ENCODE data around the gene KASH5. TPM values are rescaled to one million over a fixed set of nuclear protein-coding genes. Genes with fewer than 3 reads are reported as not detected.

The KASH5 gene
- total RNA-seq, 1 experiment from 2014 or later = not detected

- H3K27ac Mint-ChIP-seq = no peak overlapping the region
- no peak overlapping the region for H2BK5ac ChIP-seq (ENCODE audit: insufficient read length, low read length)
Observed at GRCh38 chr19:49431330-49431749, 43.3 kb downstream of the KASH5 start.

More at GRCh38 chr19:49431330-49431749, 43.3 kb downstream of the KASH5 start:
- Mint-ChIP-seq H3K4me1 (peaks cover 40 to 79% of the 10 kb centered on the region in 2 experiments), H3K36me3 (ENCODE audit: insufficient read depth in 1 of 3, low read depth in 3 of 3) (peaks cover 3 to 15% (median 6%) of the 10 kb centered on the region in 3 experiments), H3K9me3 (peaks cover 4 to 8% of the 10 kb centered on the region in 2 experiments; a peak in 4 of 5 replicates), H3K4me3 (no peak overlapping the region), H3K27me3 (ENCODE audit: low read depth) (peaks cover 76% of the 10 kb centered on the region)
- peaks cover 2% of the 10 kb centered on the region; the same call in 1 of the 2 replicates for H3K27me3 ChIP-seq (ENCODE audit: insufficient read depth, low read length)
- H4K91ac ChIP-seq (ENCODE audit: insufficient read length, low read depth, low read length) = no peak overlapping the region
- H3K56ac ChIP-seq (ENCODE audit: insufficient read length, low read depth, low read length) = no peak overlapping the region
- no peaks in the 10 kb centered on the region for H3K79me1 ChIP-seq (ENCODE audit: insufficient read depth, low read depth, low read length, poor library complexity, severe bottlenecking)
- H3K9ac ChIP-seq (ENCODE audit: extremely low read depth, insufficient read length, low read length) = no peak overlapping the region
- H4K8ac ChIP-seq (replicated peaks; ENCODE audit: insufficient read length, low read depth, low read length) = no peak overlapping the region
- no peak overlapping the region for H3K23ac ChIP-seq (ENCODE audit: insufficient read length, low read depth, low read length)
- H2BK120ac ChIP-seq (ENCODE audit: low read depth, low read length, poor library complexity, severe bottlenecking) = no peak overlapping the region
- H3K4ac ChIP-seq (ENCODE audit: low read depth, low read length) = no peak overlapping the region
- H3K79me2 ChIP-seq (ENCODE audit: insufficient read depth, low read length) = no peaks in the 10 kb centered on the region
- no peak overlapping the region for H3K14ac ChIP-seq (ENCODE audit: insufficient read depth, low read length)
- no CpG with 5 or more reads among the region's 29 CpGs for WGBS (ENCODE audit: extremely low coverage, insufficient read length, low lambda C conversion rate)
- no peak overlapping the region for H2AFZ ChIP-seq (ENCODE audit: low read length)
- H3K9me3 ChIP-seq (ENCODE audit: control insufficient read depth, low read depth, low read length) = no peaks in the 10 kb centered on the region
- H3K4me1 ChIP-seq (ENCODE audit: insufficient read depth, low read length) = no peaks in the 10 kb centered on the region; the same call in 1 of the 2 replicates
- no peak overlapping the region for H3T11ph ChIP-seq (ENCODE audit: low read length)
- H2BK20ac ChIP-seq (ENCODE audit: low read depth, low read length, poor library complexity, severe bottlenecking) = no peak overlapping the region
- no peak overlapping the region for H3K4me2 ChIP-seq (ENCODE audit: insufficient read depth, insufficient read length, low read length)
- DNase-seq = no peak
- H4K5ac ChIP-seq (ENCODE audit: insufficient read length, low read depth, low read length) = no peak overlapping the region
- no peak overlapping the region for H3K27ac ChIP-seq (ENCODE audit: insufficient read length, low read depth, low read length)
- no peak overlapping the region for H2AK5ac ChIP-seq (ENCODE audit: insufficient read length, low read length)
- H2BK12ac ChIP-seq (ENCODE audit: insufficient read length, low read depth, low read length) = no peak overlapping the region
- H3K18ac ChIP-seq (ENCODE audit: insufficient read length, low read depth, low read length) = no peak overlapping the region
- H4K20me1 ChIP-seq (ENCODE audit: control insufficient read depth, insufficient read depth, insufficient read length) = no peaks in the 10 kb centered on the region
- no peak for TF ChIP-seq CTCF (conservative IDR thresholded peaks at IDR 0.05)
- H3K23me2 ChIP-seq (ENCODE audit: insufficient read length, low read depth, low read length, poor library complexity, severe bottlenecking) = peaks cover 19% of the 10 kb centered on the region
- H2BK15ac ChIP-seq (ENCODE audit: low read depth, low read length) = no peak overlapping the region
